GM12892 (cell line): ENCODE data around the gene KRT32.

ENCODE experiments used
- POLR2A ChIP-seq: IDR thresholded peaks from 2 replicates; pipeline ENCODE4 v1.6.1; 2011; ENCODE audit warnings: low read depth, low read length, control low read depth
- POLR2AphosphoS5 ChIP-seq: IDR thresholded peaks from 2 replicates; pipeline ENCODE4 v1.6.1; 2011; ENCODE audit warnings: low read depth, low read length, control low read depth
- TAF1 ChIP-seq: IDR thresholded peaks from 2 replicates; pipeline ENCODE4 v1.6.1; 2011; ENCODE audit warnings: low read depth, mild to moderate bottlenecking, control low read depth, low read length, borderline replicate concordance

DNA sequence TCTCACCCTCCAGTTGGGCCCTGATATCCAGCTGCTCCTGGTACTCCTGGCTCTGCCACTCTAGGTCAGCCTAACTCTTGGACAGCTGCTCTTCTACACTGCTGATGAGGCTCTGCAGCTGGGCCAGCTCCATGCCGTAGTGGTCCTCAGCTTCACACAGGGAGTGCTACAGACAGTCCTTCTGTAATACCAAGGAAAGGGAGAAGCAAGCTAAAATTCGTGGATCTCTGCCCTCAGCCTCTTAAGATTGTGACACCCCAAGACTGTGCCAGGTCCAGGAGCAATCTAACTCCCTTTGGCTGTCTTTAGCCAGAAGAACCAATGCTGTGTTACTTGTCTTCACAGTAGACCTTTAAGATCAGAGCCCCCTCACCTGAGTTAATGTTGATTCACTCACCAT is 18.7 kb downstream of the KRT32 start:
- TF ChIP-seq POLR2A, result no peak
- no peak for TF ChIP-seq POLR2AphosphoS5
- no peak for TF ChIP-seq TAF1
